Fibroblast of skin of left quadriceps (primary cell): ENCODE results near the gene SCN7A.

Experiments used
- DNase-seq, 2 experiments: peaks; one replicate each; pipeline ENCODE4 v3.0.0-alpha.2; 2013; ENCODE audit warnings: low read depth in 2 of 2

The SCN7A gene

GRCh38 chr2:166404831-166405568, 89.0 kb downstream of the SCN7A start:
- no peak for DNase-seq

GRCh38 chr2:166394245-166394644, 99.8 kb downstream of the SCN7A start:
- DNase-seq: no peak

DNA sequence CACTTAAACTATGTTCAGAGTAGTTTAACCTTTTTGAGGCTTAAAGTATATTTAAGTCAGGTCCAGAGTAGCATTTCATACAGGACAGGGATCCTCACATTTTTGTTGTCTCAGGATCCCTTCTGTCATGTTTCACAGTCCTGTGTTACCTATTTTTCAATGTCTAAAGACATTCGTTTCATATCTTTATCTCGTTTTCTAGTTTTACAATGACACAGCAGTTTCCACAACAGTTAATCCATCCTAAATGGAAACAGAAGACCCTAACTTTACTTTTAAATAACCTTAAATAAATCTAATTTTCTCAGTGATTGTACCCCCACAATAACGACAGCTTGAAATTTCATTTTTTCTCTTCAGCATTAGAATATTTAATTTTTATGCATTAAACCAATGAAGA, 101.0 kb downstream of the SCN7A start:
- DNase-seq: no peak

DNA sequence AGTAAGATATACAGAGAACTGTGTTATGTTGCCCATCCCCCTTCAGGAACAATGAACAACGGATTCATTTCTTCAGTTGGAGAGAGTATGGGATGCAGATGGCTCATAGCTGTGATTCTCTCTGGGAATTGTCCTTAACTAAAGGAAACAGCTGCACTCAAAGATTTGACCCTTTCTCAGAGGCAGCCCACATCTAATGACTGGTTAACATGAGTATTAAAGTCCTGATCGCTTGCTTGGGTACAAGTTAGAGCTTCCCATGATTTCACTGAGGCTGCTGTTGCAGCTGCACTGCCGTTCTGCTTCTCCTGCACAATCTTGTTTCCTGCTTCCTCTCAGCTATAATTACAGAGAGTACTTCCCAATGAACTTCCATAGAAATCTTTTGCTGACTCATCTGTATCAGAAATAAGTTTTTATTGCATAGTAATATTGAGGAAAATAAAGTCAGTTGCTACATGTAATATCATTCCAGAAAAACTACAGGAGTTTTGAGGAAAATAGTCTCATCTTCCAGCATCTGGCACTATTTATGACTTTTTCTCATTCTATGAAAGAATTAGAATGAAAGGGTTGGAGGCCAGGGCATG, 105.5 kb downstream of the SCN7A start:
- DNase-seq: no peak

DNA sequence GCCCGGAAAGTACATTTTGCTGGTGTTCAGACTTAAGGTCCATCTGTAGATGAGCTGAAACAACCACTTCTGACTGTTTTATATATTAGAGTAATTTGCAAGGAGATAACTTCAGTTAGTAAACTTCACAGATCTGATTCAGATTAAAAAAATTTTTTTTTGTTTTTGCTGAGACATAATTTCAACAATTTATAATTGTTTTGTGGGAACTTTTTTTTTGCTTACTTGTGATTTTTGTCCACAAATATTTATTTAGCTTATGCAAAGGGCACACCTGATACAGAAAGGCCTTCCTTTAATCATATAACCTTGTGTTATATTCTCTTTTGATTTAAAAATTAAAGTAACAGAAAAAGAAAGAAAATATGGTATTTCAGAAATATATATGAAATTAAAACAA, 108.7 kb downstream of the SCN7A start:
- DNase-seq: no peak

DNA sequence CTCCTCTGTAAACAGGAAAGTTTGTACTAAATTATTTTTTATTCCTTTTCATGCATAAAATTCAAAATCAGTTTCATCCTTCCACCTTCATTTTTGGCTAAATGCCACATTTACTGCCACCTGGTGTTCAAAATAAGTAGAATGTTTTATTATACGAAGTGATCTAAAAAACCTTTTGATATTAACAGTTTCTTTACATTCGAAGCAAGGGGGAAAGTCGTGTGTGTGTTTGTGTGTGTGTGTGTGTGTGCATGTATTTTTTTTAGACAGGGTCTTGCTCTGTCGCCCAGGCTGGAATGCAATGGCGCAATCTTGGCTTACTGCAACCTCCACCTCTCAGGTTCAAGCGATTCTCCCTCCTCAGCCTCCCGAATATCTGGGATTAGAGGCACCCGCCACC, 109.3 kb downstream of the SCN7A start:
- DNase-seq: no peak

GRCh38 chr2:166382448-166382847, 111.6 kb downstream of the SCN7A start:
- DNase-seq: no peak

DNA sequence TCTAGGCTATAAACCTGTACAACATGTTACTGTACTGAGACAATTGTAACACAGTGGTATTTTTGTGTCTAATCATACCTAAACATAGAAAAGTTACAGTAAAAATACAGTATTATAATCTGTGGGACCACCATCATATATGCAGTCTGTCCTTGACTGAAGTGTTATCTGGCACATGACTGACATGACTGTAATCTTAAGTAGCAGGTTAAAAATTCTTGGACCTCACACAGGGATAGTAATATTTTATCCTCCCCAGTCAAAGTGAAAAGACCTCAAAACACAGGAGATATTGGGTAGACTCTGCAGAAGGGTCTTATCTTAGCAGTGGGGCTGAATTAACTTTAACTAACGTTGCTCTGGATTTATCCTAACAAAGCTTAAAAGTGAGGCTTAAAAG, 113.4 kb downstream of the SCN7A start:
- no peak for DNase-seq

DNA sequence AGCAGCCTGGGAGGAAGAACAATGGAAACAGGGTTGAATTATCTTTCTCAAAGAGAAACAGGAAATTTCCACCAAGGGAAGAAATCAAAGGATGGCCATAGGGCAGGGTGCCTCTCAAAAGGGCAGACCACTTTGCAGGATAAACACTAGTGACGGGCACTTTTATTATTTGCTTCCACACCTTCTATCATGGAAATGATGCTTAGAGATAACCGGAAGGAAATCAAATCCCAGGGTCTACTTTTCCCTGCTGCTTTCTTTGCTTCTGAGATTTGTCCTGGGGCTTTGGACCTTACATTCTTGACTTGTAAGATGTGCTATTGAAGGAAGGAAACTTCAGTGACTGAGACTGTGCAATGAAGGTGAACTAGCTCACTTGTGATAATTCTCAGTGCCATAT, 117.2 kb downstream of the SCN7A start:
- DNase-seq: no peak

DNA sequence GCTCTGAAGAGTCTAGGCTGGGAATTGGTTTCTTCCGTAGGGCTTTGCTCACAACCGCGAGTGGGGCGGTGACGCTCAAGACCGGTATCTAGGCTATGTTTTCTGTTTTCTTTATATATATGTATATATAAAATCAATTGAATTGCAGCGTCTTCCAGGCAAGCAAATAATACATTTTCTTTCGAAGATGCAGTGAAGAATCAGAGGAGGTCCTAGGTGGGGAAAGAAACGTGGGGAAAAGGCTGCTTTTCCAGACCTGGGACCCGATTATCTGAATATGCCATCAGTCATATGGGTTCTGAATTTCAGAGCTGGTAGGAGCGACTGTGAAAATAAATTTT, 117.6 kb downstream of the SCN7A start:
- no peak for DNase-seq

- no peak for DNase-seq
Observed at GRCh38 chr2:166375736-166376487, 118.1 kb downstream of the SCN7A start, which contains the start of gene SCN9A. SCN9A (minus strand) TSS chr2:166375944; CDS start chr2:166311756, 64,188 bp downstream.

GRCh38 chr2:166375195-166375735, 118.8 kb downstream of the SCN7A start:
- DNase-seq: no peak

DNA sequence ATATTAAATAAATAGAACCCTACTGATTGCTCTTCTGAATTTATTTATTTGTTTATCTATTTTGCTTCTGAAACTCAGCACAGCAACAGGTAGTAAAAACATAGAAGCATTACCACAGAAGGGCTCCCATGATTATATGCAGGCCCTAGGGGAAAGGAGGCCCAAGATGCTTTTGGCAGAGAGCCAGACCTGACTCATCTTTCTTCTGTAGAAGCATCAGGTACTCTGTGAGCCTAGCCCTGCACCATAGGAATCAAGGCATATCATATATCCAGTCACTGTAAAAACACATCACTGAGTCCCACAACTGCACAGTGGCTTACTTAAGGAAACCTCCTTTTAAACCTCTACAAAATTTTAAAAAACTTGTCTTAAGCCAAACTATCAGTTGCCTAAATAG, 120.1 kb downstream of the SCN7A start:
- peak in 1 of 2 experiments; percentile 38 for DNase-seq

- DNase-seq: no peak
Observed at GRCh38 chr2:166373539-166373938, 120.5 kb downstream of the SCN7A start.

DNA sequence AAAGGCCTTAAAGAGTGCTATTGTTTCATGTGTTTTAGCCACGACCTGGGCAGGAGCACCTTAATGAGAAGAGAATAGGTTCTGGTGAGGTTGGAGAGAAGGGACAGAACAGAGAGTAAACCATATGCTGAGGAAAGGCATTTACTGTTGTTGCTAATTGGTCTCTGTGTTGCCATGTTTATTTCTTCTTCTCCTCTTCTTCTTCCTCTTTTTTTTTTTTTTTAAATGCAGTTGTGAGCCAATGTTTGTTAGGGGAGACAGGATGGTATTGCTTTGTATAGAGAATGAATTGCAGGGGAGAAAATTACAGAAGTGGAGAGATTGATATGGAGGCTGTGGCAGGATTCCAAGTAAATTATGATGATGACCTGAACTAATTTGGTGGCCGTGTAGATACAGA, 120.9 kb downstream of the SCN7A start:
- DNase-seq: no peak

- no peak for DNase-seq
Observed at GRCh38 chr2:166372046-166372445, 122.0 kb downstream of the SCN7A start.

GRCh38 chr2:166365803-166366420, 128.1 kb downstream of the SCN7A start:
- no peak for DNase-seq

GRCh38 chr2:166365239-166365638, 128.8 kb downstream of the SCN7A start:
- no peak for DNase-seq

DNA sequence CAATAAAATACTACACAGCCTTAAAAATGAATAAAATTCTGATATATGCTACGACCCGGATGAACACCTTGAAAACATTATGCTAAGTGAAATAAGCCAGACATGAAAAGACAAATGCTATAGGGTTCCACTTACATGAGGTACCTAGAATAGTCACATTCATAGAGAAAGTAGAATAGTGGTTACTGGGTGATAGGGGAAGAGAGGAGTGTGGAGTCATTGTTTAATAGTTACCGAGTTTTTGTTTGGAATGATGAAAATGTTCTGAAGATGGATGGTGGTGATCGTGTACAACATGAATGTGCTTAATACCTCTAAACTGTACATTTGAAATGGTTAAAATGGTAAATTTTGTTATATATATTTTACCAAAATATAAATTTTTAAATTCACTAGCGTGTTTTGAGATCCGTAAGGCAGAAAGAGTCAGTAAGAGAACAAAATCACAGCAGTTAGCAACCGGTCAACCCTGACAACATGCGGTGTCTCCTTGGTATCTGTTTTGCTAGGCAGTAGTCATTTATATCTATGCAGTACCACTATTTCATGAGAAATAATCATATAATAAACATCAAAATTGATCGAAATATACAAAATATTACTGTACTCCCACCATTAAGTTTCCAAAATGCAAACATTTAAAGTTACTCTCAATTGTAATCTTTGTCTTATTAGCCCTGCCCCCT, 129.4 kb downstream of the SCN7A start:
- no peak for DNase-seq

GRCh38 chr2:166361351-166362153, 132.5 kb downstream of the SCN7A start:
- peak in 1 of 2 experiments; percentile 22 for DNase-seq

GRCh38 chr2:166360906-166361305, 133.1 kb downstream of the SCN7A start:
- DNase-seq: no peak
